Upper lobe of right lung (tissue), 1 donor: Measurements from ENCODE around the gene UPK2. TPM values are rescaled to one million over a fixed set of nuclear protein-coding genes. Genes with fewer than 3 reads are reported as not detected.

Source experiments
- ATAC-seq: fragments of 200-7000 bp; cut with Tn5 transposase; one replicate; pipeline ENCODE4 v1.9.1; 2020; ENCODE audit warnings: mild to moderate bottlenecking, moderate library complexity
- DNase-seq: peaks from one replicate; pipeline ENCODE4 v3.0.0-alpha.2; 2020
- H3K27ac ChIP-seq: fragments of 200-600 bp; one replicate; pipeline ENCODE4 v1.8.0; 2022
- H3K27me3 ChIP-seq: fragments of 200-600 bp; one replicate; pipeline ENCODE4 v1.8.0; 2022; ENCODE audit warnings: mild to moderate bottlenecking
- H3K36me3 ChIP-seq: fragments of 200-600 bp; one replicate; pipeline ENCODE4 v1.8.0; 2022
- H3K4me1 ChIP-seq: fragments of 200-600 bp; one replicate; pipeline ENCODE4 v1.8.0; 2022
- H3K4me3 ChIP-seq: fragments of 200-600 bp; one replicate; pipeline ENCODE4 v1.8.0; 2022; ENCODE audit warnings: mild to moderate bottlenecking
- H3K9me3 ChIP-seq: fragments of 200-600 bp; one replicate; pipeline ENCODE4 v1.8.0; 2022
- intact Hi-C: fragments of 100-400 bp; cut with DNase I; formaldehyde crosslinking; loops from one replicate; pipeline ENCODE4 v1.11.0; 2022
- microRNA-seq: library from miRNA; unstranded; fragments of <30 nt; microRNA quantifications from one replicate; pipeline ENCODE4 v1.2.0, GENCODE V29; 2020; ENCODE audit warnings: borderline microRNAs expressed
- total RNA-seq: library from RNA; stranded (reverse); fragmentation: NEBNext Ultra II Directional; extraction: Animal tissue kit (Norgen Biotek cat#: 25700); gene quantifications from one replicate; pipeline ENCODE4 v1.2.1, GENCODE V29; 2021
- TF ChIP-seq, protein P1 (sequence below): fragments of 200-600 bp; IDR thresholded peaks from one replicate; pipeline ENCODE4 v1.8.0; 2022; ENCODE audit warnings: antibody characterized with exemption
- donor health status: DM: no; HTN: yes; CAD: no; lungs with severe emphysema.

UPK2 gene
- total RNA-seq, 1 donor from 2014 or later: not detected

GRCh38 chr11:119006656-119007055 is 50.6 kb downstream of the UPK2 start:
- Histone ChIP-seq H3K27ac (no peak overlapping the region), H3K36me3 (peaks cover 82% of the 10 kb centered on the region), H3K4me1 (no peaks in the 10 kb centered on the region), H3K9me3 (no peaks in the 10 kb centered on the region), H3K4me3 (no peak overlapping the region), H3K27me3 (no peaks in the 10 kb centered on the region)
- TF ChIP-seq, protein P1, sequence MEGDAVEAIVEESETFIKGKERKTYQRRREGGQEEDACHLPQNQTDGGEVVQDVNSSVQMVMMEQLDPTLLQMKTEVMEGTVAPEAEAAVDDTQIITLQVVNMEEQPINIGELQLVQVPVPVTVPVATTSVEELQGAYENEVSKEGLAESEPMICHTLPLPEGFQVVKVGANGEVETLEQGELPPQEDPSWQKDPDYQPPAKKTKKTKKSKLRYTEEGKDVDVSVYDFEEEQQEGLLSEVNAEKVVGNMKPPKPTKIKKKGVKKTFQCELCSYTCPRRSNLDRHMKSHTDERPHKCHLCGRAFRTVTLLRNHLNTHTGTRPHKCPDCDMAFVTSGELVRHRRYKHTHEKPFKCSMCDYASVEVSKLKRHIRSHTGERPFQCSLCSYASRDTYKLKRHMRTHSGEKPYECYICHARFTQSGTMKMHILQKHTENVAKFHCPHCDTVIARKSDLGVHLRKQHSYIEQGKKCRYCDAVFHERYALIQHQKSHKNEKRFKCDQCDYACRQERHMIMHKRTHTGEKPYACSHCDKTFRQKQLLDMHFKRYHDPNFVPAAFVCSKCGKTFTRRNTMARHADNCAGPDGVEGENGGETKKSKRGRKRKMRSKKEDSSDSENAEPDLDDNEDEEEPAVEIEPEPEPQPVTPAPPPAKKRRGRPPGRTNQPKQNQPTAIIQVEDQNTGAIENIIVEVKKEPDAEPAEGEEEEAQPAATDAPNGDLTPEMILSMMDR: no peak
- ATAC-seq (no peak), DNase-seq (no peak)
- intact Hi-C loops: no loop called here

Small RNA genes within 50 kb of the gene (microRNA-seq; reads per million reads assigned to microRNA genes)
- gene MIR4492: not detected

Other genes starting within 250 kb of the UPK2 start
- gene DDX6, start 165.1 kb upstream of the UPK2 start, total RNA-seq: 115 TPM
- gene CXCR5, start 72.4 kb upstream of the UPK2 start, total RNA-seq: not detected
- 62.5 TPM for gene BCL9L, start 30.4 kb upstream of the UPK2 start, total RNA-seq
- not detected for gene FOXR1, start 15.5 kb downstream of the UPK2 start, total RNA-seq
- gene CENATAC, start 41.8 kb downstream of the UPK2 start, total RNA-seq: 59.4 TPM
- 850 TPM for gene RPS25, start 62.0 kb downstream of the UPK2 start, total RNA-seq
- gene TRAPPC4, start 62.5 kb downstream of the UPK2 start, total RNA-seq: 44.6 TPM
- 19.3 TPM for gene SLC37A4, start 74.6 kb downstream of the UPK2 start, total RNA-seq
- gene HYOU1, start 100.9 kb downstream of the UPK2 start, total RNA-seq: 142 TPM
- 41.5 TPM for gene VPS11, start 111.5 kb downstream of the UPK2 start, total RNA-seq
- gene HMBS, start 128.6 kb downstream of the UPK2 start, total RNA-seq: 19.5 TPM
- 38.4 TPM for gene DPAGT1, start 145.6 kb downstream of the UPK2 start, total RNA-seq
- gene C2CD2L, start 151.0 kb downstream of the UPK2 start, total RNA-seq: 20.3 TPM
- 25.2 TPM for gene HINFP, start 165.3 kb downstream of the UPK2 start, total RNA-seq
- gene ABCG4, start 192.8 kb downstream of the UPK2 start, total RNA-seq: 0.14 TPM
- 17.7 TPM for gene NLRX1, start 212.4 kb downstream of the UPK2 start, total RNA-seq
- 0.81 TPM for gene NHERF4, start 229.2 kb downstream of the UPK2 start, total RNA-seq